Loucy (cell line): Measurements from ENCODE around the gene SRPK3.

ENCODE experiments used
- CTCF ChIP-seq: fragments of 200-600 bp; sonication (generic); conservative IDR thresholded peaks from 2 replicates; pipeline ENCODE4 v1.5.1; 2014; ENCODE audit warnings: mild to moderate bottlenecking, antibody characterized with exemption, low read length
- EZH2phosphoT487 ChIP-seq: fragments of 200-600 bp; IDR thresholded peaks from 2 replicates; pipeline ENCODE4 v1.6.1; 2018; ENCODE audit warnings: antibody characterized with exemption, mild to moderate bottlenecking, moderate library complexity, borderline replicate concordance

- TF ChIP-seq CTCF (no peak), EZH2phosphoT487 (no peak)
These were observed 16.7 kb downstream of the SRPK3 start for GRCh38 chrX:153797415-153798015.
